AG04450 (cell line): Measurements from ENCODE around the gene TBCE. TPM values are rescaled to one million over a fixed set of nuclear protein-coding genes. Genes with fewer than 3 reads are reported as not detected.
"Not testable (repeated sequence)": the region's sequence is repeated elsewhere in the genome, so short reads cannot be mapped to it uniquely, and the experiment has no call there.

Experiments
- CTCF ChIA-PET: fragments of 300-600, 350-600 bp; formaldehyde crosslinking; extraction: SDS; loops from one replicate; lab custom pipeline; 2022; ENCODE audit warnings: antibody characterized with exemption, inconsistent platforms; lab: Charles Lee
- POLR2A ChIA-PET: fragments of 350-600 bp; formaldehyde crosslinking; extraction: SDS; loops from one replicate; lab custom pipeline; 2021; ENCODE audit warnings: antibody characterized with exemption, inconsistent platforms; lab: Yijun Ruan, JAX
- DNase-seq: peaks from one replicate; pipeline ENCODE4 v3.0.0-alpha.2; 2011; ENCODE audit warnings: low read depth, low spot score
- H3K27ac ChIP-seq: one replicate; pipeline ENCODE4 v1.5.1; 2012; ENCODE audit warnings: low read depth, low read length, control low read depth
- H3K27me3 ChIP-seq: one replicate; pipeline ENCODE4 v1.6.0; 2012; ENCODE audit warnings: low read length; ENCODE audit not compliant: control insufficient read depth, insufficient read depth
- H3K4me3 ChIP-seq: 2 replicates; pipeline ENCODE4 v1.5.1; 2011; ENCODE audit warnings: mild to moderate bottlenecking, low read depth, low read length, control low read depth
- H3K9me3 ChIP-seq: 2 replicates; pipeline ENCODE4 v1.5.1; 2012; ENCODE audit warnings: low read length; ENCODE audit not compliant: control insufficient read depth, insufficient read depth
- CTCF ChIP-seq: IDR thresholded peaks from 2 replicates; pipeline ENCODE4 v1.5.1; 2011; ENCODE audit warnings: low read depth, low read length, control low read depth, inconsistent platforms
- polyA plus RNA-seq: library from polyadenylated mRNA; depleted of rRNA; stranded (reverse); fragments of >200 nt; gene quantifications from 2 replicates; pipeline ENCODE4 v1.2.3, GENCODE V29; 2011

The TBCE gene
- polyA plus RNA-seq, 1 experiment = 36.5 TPM

- Histone ChIP-seq H3K27ac (no peak overlapping the region), H3K27me3 (no peaks in the 10 kb centered on the region), H3K9me3 (no peaks in the 10 kb centered on the region), H3K4me3 (no peak overlapping the region)
- DNase-seq = no peak
- TF ChIP-seq CTCF = no peak
- ChIA-PET CTCF (interaction anchor here (0.7 to 1.4 kb wide), 3 partner anchors 25 to 90 kb away, joined by 3 to 4 read pairs (median 3); no protein-coding TSS in a partner anchor), POLR2A (no interaction called here)
These were observed 94.7 kb downstream of the TBCE start for GRCh38 chr1:235461954-235462353.

GRCh38 chr1:235462832-235463231, 95.6 kb downstream of the TBCE start:
- DNase-seq, POLR2A ChIA-PET, H3K4me3 ChIP-seq, H3K9me3 ChIP-seq, H3K27me3 ChIP-seq, H3K27ac ChIP-seq: not testable (repeated sequence)
- CTCF ChIA-PET = interaction anchor here (0.9 to 1.4 kb wide), 2 partner anchors 42 to 211 kb away, joined by 3 to 4 read pairs; no protein-coding TSS in a partner anchor

GRCh38 chr1:235465066-235465465, 97.8 kb downstream of the TBCE start:
- CTCF ChIA-PET = no interaction called here

GRCh38 chr1:235468004-235468403, 100.8 kb downstream of the TBCE start:
- Histone ChIP-seq H3K27ac (no peak overlapping the region), H3K9me3 (no peaks in the 10 kb centered on the region), H3K4me3 (no peak overlapping the region), H3K27me3 (no peaks in the 10 kb centered on the region)
- CTCF ChIA-PET = interaction anchor here (0.6 to 0.9 kb wide), 3 partner anchors 37 to 299 kb away, joined by 3 to 7 read pairs (median 4); no protein-coding TSS in a partner anchor
- no peak for DNase-seq
- POLR2A ChIA-PET = interaction anchor here (0.7 kb wide), 1 partner anchor 31 kb away, joined by 12 read pairs; no protein-coding TSS in a partner anchor
- no peak for TF ChIP-seq CTCF

More at GRCh38 chr1:235465066-235465465, 97.8 kb downstream of the TBCE start:
- Histone ChIP-seq H3K4me3 (no peak overlapping the region), H3K27me3 (no peaks in the 10 kb centered on the region), H3K27ac (no peak overlapping the region), H3K9me3 (no peaks in the 10 kb centered on the region)
- no peak for TF ChIP-seq CTCF
- POLR2A ChIA-PET = no interaction called here
- no peak for DNase-seq

GRCh38 chr1:235468970-235469369, 101.7 kb downstream of the TBCE start:
- ChIA-PET CTCF (interaction anchor here (1.0 kb wide), 1 partner anchor 52 kb away, joined by 3 read pairs; no protein-coding TSS in a partner anchor), POLR2A (no interaction called here)
- Histone ChIP-seq H3K27me3 (no peaks in the 10 kb centered on the region), H3K4me3 (no peak overlapping the region), H3K27ac (no peak overlapping the region), H3K9me3 (no peaks in the 10 kb centered on the region)
- TF ChIP-seq CTCF = peak; percentile 26; the same call in 1 of the 2 replicates
- DNase-seq = peak; percentile 8

GRCh38 chr1:235469897-235470296, 102.7 kb downstream of the TBCE start:
- H3K27me3 ChIP-seq, H3K4me3 ChIP-seq, DNase-seq, H3K9me3 ChIP-seq, H3K27ac ChIP-seq: not testable (repeated sequence)
- ChIA-PET CTCF (interaction anchor here (1.0 kb wide), 1 partner anchor 53 kb away, joined by 3 read pairs; no protein-coding TSS in a partner anchor), POLR2A (interaction anchor here (0.6 kb wide), 1 partner anchor 377 kb away, joined by 4 read pairs; no protein-coding TSS in a partner anchor)
